ENCODE data around the gene EIF4A2.
A peak's percentile ranks its signal among the peaks of the same experiment; 100 is the strongest.
"Not testable (repeated sequence)": the region's sequence is repeated elsewhere in the genome, so short reads cannot be mapped to it uniquely, and the experiment has no call there.

Gene EIF4A2

DNA sequence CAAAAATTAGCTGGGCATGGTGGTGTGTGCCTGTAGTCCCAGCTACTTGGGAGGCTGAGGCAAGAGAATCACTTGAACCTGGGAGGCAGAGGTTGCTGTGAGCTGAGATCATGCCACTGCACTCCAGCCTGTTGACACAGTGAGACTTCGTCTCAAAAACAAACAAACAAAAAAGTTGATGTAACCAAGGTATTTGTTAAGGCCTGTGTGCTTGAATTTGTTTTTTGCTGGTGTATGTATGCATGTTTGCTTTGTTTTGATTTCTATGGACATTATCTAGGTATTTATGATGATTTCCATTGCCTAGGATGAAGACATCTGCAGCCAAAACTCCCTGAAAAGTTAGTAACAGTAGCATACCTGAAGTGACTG is 39.0 kb downstream of the EIF4A2 start:
- DNase-seq: not testable (repeated sequence)

DNA sequence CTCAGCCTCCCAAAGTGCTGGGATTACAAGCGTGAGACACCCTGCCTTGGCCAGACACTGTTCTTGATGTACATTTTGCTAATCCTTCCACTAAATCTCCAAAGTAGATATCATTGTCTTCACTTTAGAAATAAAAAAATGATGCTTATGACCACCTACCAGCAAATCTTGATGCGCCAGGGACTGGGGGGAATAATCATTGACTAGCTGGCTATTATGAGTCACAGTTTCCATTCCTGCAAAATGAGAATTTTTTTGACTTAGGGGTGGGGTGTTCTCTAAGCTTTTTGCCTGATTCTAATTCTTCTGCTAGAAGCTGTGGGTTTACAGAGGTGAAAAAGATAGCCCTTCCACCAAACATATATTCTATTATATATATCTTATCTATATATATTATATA is 40.0 kb downstream of the EIF4A2 start:
- no peak for DNase-seq

DNA sequence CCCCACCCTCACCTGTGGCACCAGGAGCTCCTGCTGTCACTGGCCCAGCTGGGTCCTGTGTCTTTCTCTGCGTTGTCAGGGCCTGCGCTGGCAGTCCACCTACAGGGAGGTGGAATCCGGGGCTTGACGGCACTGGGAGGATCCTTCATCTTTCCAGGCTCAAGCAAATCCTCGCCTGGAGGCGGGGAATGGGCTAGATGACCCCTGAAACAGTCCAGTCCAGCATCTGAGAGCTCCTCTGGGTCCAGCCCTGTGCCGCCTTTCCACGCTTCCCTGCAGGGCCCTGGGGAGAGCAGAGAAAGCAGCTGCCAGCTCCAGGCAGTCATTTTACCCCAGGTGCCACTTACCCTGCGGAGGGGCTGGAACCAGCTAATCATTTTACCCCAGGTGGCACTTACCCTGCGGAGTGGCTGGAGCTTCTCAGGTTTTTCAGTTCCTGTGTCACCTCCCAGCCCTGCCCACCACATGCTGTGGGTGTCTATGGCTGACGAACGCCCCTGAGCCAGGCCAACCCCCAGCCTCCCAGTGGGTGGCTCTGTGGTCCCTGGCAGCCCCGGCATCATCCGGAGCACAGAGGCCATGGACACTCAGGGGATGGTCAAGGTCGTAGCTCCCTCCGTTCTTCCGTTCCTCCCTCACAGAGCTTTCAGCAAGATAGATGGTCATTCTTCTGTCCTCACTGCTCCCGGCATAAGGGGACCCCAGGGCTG is 41.2 kb downstream of the EIF4A2 start:
- DNase-seq: peak; percentile 22

DNA sequence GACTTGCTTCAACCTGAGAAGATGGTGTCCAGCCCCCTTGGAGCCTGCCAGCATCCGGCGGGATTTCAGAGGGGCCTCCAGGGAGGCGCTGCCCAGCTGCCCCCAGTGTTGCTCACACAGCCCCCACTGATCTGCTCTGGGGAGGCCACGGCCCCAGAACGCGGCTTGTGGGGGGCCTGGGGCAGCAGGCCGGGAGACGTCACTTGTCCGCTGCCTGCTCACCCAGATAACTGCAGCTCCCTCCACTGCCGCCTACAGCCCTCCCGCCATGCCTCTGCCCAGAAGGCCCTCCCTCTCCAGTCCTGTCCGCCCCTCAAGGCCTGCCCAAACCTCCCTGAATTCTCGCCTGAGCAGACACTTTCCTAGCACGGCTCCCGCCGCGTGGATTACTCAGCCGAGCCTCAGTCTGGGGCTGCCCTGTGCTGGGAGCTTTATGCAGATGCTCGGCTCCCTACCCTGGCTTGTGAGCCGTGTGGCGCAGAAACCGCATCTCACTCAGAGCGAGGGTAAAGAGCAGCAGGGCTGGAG is 42.0 kb downstream of the EIF4A2 start:
- DNase-seq: peak; percentile 12

DNA sequence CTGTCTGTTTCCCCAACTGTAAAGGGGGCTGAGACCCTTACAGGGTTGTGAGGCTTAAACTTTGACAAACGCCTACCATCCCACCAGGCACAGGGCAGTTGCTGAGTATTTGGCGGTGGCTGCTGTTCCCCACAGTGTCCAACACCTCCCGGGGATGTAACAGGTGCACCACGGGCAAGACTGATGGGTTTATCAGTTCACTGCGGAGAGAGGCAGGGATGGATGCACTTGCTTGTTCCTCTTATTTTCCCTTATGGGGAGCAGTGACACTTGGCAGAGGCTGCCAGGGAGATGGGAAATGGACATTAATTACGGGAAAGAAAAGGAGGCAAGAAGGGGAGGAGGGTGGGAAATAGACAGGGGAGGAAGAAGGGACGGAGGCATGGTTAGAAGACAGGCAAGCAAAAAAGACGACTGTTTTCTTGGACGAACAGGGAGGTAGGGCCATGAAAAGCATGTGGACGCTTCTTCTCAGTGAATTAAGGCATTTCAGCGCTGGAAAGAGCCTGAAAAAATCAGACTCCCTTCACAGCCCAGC is 42.6 kb downstream of the EIF4A2 start:
- no peak for DNase-seq

DNA sequence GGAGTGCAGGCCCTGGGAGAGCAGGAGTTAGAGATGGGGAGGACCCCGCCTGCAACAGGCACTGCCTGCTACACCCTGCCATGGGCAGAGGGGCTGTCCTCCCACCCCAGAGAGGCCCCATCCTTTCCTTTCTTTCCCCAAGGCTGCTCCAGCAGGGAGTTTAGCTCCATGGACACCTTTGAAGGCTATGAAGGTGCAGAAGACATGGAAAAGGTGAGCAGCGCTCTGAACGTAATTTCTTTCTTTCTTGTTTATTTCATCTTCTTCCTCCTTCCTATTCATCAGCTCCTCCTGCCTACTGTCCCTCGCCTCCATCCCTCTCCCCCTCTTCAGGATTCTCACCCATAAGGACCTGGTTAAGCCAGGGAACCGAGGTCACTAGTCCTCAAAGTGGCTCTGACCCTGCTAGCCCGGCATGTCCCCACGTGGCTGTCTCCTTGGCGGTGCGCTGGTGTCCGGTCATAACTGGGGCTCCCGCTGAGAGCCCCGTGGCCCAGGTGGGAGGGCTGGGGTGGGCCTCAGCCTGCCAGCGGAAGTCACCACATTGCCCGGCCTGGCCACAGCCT is 43.1 kb downstream of the EIF4A2 start:
- DNase-seq: no peak

DNA sequence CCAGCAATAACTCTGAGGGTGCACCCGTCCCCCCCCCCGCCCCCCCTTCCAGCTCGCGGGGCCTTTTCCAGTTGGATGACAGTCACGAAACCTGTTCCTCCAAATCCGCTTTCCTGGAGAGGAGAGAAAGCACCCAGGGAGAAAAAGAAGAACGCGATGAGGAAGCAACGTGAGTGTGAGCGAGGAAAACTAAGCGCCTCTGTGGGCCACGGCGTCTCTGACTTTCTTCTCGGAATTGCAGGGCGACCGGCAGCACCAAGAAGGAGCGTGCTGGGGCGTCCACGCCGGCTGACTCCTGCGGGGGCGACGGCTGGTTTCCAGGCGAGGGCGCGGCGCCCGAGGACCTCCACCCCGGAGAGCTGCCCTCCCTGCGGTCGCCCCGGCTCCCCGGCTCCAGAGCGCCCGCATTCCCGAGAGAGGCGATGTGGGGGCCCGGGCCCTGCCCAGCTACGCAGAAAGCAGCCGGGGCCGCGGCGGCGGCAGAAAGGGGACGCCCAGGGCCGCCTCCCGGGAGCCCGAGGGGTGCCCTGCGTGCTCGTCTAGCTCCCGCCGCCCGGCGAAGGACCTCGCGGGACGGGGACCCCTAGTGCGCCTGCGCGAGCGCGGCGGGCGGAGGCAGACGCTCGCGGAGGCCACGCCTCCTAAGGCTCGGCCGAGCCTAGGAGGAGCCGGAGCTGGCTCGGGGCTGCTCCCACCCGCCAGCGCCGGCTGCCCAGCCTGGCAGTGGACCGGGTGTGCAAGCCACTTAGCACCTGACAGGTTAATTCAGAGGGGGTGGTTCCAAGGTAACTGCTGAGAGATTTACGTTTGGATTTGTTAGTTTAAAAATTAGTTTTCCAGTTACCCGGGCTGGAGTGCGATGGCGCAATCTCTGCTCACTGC is 43.8 kb downstream of the EIF4A2 start:
- peak; percentile 64 for DNase-seq

DNA sequence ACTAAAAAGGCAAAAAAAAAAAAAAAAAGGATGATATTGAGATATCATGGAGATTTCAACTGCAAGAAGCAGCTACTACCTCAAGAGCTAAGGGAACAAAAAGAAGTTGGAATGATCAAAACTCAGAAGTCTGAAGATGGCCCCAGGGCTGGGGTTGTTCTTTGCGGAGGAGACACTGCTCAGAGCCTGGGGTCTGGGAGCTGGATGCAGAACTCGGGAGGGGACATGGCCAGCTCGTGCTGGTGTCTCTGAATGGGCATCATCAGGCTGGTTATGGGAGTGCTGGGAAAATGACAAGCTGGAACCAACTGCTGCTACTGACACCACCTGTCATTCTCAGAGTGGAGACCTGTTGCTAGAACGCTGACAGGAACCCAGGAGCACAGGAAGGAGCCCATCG is 45.0 kb downstream of the EIF4A2 start:
- no peak for DNase-seq

DNA sequence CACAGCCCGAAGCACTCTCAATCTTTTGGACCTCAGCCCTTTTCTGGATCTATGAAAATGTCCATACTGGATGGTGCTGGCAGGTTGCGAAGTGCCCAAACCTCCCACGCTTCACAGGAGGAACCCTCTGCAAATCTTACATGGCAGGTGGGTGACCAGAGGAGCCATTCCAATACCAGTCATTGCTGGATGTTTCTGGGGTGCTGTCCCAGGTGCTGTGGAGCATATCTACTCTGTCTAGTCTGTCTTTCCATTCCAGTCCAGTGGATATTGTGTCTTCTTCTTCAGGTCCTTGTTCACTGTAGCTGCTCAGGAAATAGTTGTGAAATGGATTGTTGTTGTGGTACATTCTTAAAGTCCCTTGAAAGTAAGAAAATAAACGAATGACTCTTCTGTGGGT is 48.4 kb downstream of the EIF4A2 start:
- no peak for DNase-seq

DNA sequence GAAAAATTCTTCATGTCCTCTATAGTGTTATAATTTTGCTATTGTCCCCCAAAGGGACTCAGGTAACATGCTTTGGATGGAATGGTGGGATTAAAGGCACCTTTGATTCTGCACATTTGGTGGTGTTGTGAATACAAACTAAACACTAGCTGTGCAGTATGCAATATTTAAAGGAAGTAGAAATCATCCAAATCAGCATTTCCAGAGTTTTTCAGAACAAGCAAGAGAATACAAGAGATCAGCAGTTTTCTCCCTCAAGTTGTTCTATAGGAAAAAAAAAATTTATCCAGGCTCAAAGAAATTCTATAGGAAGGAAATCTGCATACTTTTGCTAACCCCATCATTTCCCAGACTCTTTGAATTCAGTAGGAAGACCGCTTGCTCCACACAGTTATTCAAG is 48.9 kb downstream of the EIF4A2 start:
- no peak for DNase-seq
